Measurements from ENCODE around the gene ASXL1.
"Not testable (repeated sequence)": the region's sequence is repeated elsewhere in the genome, so short reads cannot be mapped to it uniquely, and the experiment has no call there.

ASXL1 gene

GRCh38 chr20:32337937-32338661, 20.0 kb upstream of the ASXL1 start:
- no peak for DNase-seq

- no peak for DNase-seq
These were observed 19.5 kb upstream of the ASXL1 start for GRCh38 chr20:32338665-32339064.

GRCh38 chr20:32339116-32339515, 19.0 kb upstream of the ASXL1 start:
- DNase-seq, result no peak

GRCh38 chr20:32341053-32341452, 17.1 kb upstream of the ASXL1 start:
- not testable (repeated sequence) for DNase-seq

- DNase-seq, result peak; percentile 81
These were observed 14.7 kb upstream of the ASXL1 start for GRCh38 chr20:32343439-32343838.

GRCh38 chr20:32344835-32345506, 13.2 kb upstream of the ASXL1 start:
- no peak for DNase-seq

GRCh38 chr20:32348207-32348606, 9.9 kb upstream of the ASXL1 start:
- no peak for DNase-seq

- DNase-seq, result no peak
These were observed 7.7 kb upstream of the ASXL1 start for GRCh38 chr20:32350421-32350820.

- DNase-seq, result no peak
These were observed 5.9 kb upstream of the ASXL1 start for GRCh38 chr20:32352121-32352720.

GRCh38 chr20:32353848-32354496, 4.2 kb upstream of the ASXL1 start:
- DNase-seq, result no peak

- peak; percentile 70 for DNase-seq
These were observed 3.3 kb upstream of the ASXL1 start for GRCh38 chr20:32354592-32355416.

- DNase-seq, result no peak
These were observed 2.7 kb upstream of the ASXL1 start for GRCh38 chr20:32355417-32355841.

GRCh38 chr20:32355907-32356621, 2.1 kb upstream of the ASXL1 start:
- peak; percentile 88 for DNase-seq

GRCh38 chr20:32356622-32357374, 1.3 kb upstream of the ASXL1 start:
- DNase-seq, result no peak

- peak; percentile 34 for DNase-seq
These were observed 709 bp upstream of the ASXL1 start for GRCh38 chr20:32357375-32357868.

- DNase-seq, result no peak
These were observed 426 bp downstream of the ASXL1 start for GRCh38 chr20:32358632-32358882.

- DNase-seq, result peak; percentile 69
These were observed 927 bp downstream of the ASXL1 start for GRCh38 chr20:32358883-32359632.

- DNase-seq, result peak; percentile 21
These were observed 1.7 kb downstream of the ASXL1 start for GRCh38 chr20:32359633-32360332.

- DNase-seq, result no peak
These were observed 2.2 kb downstream of the ASXL1 start for GRCh38 chr20:32360333-32360634.

- DNase-seq, result no peak
These were observed 4.8 kb downstream of the ASXL1 start for GRCh38 chr20:32362901-32363364.
